Measurements from ENCODE around the gene HCK.

Gene HCK

DNA sequence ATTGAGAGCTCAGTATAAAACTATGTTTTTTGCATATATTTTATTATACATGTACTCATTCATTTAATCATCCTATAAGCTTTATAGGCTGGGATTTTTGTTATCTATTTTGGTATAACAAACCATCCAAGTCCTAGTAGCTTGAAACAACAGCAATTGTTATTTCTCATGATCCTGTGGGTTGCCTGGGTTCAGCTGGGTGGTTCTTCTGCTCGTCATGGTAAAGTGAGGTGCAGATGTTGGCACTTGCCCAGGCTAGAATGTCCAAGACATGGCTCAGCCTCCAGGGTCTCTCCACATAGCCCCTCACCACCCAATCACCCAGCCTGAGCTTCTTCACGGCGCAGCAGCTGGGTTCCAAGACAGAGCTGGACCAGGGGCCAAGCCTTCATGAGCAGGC lies 36.7 kb downstream of the HCK start:
- H3K4me3 ChIP-seq (replicated peaks; ENCODE audit: low read depth, low read length) = no peak overlapping the region
- no peak for DNase-seq (ENCODE audit: extremely low read depth, low read depth)
- TF ChIP-seq, protein P1, sequence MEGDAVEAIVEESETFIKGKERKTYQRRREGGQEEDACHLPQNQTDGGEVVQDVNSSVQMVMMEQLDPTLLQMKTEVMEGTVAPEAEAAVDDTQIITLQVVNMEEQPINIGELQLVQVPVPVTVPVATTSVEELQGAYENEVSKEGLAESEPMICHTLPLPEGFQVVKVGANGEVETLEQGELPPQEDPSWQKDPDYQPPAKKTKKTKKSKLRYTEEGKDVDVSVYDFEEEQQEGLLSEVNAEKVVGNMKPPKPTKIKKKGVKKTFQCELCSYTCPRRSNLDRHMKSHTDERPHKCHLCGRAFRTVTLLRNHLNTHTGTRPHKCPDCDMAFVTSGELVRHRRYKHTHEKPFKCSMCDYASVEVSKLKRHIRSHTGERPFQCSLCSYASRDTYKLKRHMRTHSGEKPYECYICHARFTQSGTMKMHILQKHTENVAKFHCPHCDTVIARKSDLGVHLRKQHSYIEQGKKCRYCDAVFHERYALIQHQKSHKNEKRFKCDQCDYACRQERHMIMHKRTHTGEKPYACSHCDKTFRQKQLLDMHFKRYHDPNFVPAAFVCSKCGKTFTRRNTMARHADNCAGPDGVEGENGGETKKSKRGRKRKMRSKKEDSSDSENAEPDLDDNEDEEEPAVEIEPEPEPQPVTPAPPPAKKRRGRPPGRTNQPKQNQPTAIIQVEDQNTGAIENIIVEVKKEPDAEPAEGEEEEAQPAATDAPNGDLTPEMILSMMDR (IDR thresholded peaks at IDR 0.05; ENCODE audit: low read depth, low read length, missing control alignments) = no peak

DNA sequence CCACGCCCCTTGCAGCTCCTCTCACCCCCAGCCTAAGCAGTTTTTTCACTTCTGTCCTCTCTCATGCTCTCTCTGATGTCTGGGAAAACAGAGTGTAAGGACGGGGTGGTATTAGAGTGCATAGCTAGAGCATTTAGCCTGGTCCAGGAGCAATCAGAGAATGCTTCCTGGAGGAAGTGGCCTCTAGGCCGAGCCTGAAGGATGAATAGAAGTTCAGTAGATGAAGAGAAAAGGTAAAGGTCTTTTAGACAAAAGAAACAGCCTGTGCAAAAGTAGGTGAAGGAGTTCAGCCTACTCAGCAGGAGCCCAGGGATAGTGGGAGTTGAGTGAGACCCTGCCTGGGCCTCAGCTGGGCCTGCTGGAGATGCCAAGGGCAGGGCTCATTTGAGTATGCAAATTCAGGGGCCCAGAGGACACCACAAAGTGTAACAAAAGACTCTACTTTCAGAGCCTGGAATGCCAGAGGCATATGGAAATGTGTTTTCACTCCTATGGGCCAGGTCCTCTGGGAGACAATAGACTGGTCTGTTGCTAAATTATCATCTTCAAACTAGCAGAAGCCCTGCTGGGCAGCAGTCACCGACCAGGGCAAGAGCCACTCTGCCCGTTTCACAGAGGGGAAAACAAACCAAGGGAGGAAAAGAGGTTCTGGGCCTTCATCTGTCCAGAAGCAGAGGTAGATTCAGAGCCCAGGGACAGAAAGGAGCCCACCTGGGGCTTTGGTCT lies 37.8 kb downstream of the HCK start:
- TF ChIP-seq, protein P1 (IDR thresholded peaks at IDR 0.05; ENCODE audit: low read depth, low read length, missing control alignments) = no peak
- no peak overlapping the region for H3K4me3 ChIP-seq (replicated peaks; ENCODE audit: low read depth, low read length)
- no peak for DNase-seq (ENCODE audit: extremely low read depth, low read depth)

DNA sequence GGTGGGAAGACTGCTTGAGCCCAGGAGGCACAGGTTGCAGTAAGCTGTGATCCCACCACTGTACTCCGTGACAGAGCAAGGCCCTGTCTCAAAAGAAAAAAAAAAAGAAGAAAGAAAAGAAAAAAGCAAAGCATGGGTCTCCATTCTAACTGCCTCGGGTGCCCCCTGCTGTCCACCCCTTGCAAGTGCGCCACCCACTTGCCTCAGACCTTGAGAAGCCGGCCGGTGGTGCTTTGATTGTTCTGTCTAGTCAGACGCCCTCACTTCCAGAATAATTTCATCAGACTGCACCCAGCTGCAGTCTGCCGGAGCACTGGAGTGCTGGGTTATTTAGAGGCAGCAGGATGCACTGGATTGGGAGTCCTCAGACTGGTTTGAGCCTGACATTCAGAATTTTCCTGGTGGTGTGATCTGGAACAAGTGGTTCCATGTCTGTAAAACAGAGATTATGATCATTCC lies 39.9 kb downstream of the HCK start:
- no peak overlapping the region for H3K4me3 ChIP-seq (replicated peaks; ENCODE audit: low read depth, low read length)
- TF ChIP-seq, protein P1 (IDR thresholded peaks at IDR 0.05; ENCODE audit: low read depth, low read length, missing control alignments) = peak; percentile 93
- DNase-seq (ENCODE audit: extremely low read depth, low read depth) = no peak

DNA sequence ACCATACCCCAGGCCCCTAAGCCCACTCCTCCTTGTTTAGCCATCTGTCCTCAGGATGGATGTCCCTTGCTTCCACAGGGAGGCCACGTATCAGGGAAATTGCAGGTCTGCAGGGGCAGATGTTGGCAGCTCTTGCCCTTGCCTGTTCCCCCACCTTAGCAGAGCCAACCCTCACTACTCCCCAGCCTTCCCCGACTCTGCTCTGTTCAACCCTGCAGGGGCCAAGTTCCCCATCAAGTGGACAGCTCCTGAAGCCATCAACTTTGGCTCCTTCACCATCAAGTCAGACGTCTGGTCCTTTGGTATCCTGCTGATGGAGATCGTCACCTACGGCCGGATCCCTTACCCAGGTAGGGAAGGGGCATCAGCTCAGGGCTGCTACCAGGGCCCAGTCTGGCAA lies 46.7 kb downstream of the HCK start:
- TF ChIP-seq, protein P1 (IDR thresholded peaks at IDR 0.05; ENCODE audit: low read depth, low read length, missing control alignments) = no peak
- H3K4me3 ChIP-seq (replicated peaks; ENCODE audit: low read depth, low read length) = no peak overlapping the region
- DNase-seq (ENCODE audit: extremely low read depth, low read depth) = no peak

DNA sequence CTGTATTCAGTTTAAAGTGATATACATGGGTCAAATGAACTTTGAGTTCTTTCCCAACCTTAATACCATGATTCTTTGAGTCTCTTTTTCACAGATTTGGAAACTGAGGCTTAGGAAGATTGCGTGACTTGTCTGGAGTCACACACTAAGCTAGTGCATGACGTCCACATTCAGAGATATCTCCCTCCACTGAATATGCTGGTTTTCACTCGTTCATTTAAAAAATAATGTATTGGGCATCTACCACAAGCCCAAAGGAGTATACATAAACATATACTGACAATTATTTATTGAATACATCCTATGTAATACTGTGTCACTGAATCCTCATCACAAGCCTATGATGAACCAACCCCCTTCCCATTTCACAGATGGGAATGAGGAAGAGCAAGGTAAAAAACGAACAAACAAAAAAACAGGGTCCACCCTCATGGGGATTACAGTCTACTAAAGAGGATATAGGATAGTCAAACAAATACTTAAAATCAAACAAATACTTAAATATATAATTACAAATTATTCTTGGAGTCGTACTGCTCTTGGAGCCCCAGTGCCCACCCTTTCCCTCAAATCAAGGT lies 56.9 kb downstream of the HCK start:
- no peak for DNase-seq (ENCODE audit: extremely low read depth, low read depth)
- TF ChIP-seq, protein P1 (IDR thresholded peaks at IDR 0.05; ENCODE audit: low read depth, low read length, missing control alignments) = no peak
- H3K4me3 ChIP-seq (replicated peaks; ENCODE audit: low read depth, low read length) = peak overlapping the region; percentile 99

DNA sequence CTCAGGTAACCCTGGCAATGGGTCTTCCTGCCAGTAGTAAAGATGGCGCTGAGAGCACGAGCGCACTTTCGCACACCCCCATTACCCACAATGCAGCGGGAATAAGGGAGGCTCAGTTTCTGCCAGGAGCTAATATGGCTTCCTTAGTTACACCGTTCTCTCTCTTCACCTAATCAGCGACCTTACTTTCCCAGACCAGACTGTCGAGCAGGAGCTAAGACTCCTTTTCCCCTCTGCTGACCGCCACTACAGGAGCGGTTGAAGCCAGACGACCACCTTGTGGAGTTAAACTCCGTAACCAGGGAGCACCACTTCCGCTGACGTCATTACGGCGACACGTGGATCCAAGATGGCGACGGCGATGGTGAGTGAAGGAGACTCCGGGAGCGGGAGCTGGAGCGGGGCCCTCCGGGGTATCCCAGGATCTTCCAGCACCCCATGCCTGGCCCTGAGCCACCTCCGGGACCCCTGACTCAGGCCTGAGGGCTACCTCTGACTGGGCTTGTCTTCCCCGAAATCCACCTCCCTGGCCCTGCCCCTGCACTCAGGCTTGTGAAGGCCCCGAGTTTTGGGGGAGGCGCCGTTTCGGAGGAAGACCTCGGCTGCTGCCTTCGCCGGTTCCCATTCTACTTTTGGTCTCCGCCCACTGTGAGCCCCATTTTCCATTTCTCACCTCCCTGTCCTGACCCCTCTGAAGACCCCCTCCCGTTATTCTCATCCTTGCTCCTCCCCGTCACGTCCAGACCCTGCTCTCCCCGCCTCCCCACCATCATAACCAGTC lies 57.5 kb downstream of the HCK start, which contains the start of gene TM9SF4:
TSS of gene TM9SF4 (plus strand) at position 323 of the 781 bp plus-strand sequence. CDS start at position 350, 27 bp downstream.
- TF ChIP-seq, protein P1 (IDR thresholded peaks at IDR 0.05; ENCODE audit: low read depth, low read length, missing control alignments) = no peak
- DNase-seq (ENCODE audit: extremely low read depth, low read depth) = peak; percentile 90
- H3K4me3 ChIP-seq (replicated peaks; ENCODE audit: low read depth, low read length) = peak within 1 kb of the TSS; percentile 99
